ENCODE data around the gene ELOVL4. TPM values are rescaled to one million over a fixed set of nuclear protein-coding genes. Genes with fewer than 3 reads are reported as not detected.

The ELOVL4 gene
- total RNA-seq, 2 experiments from 2014 or later = 0.33 to 0.54 TPM

- Mint-ChIP-seq H3K4me3 (no peak overlapping the region), H3K36me3 (ENCODE audit: low read depth) (no peaks in the 10 kb centered on the region), H3K27ac (no peak overlapping the region), H3K9me3 (no peaks in the 10 kb centered on the region), H3K27me3 (ENCODE audit: low read depth) (peaks cover 4% of the 10 kb centered on the region), H3K4me1 (ENCODE audit: low read depth) (no peaks in the 10 kb centered on the region)
- intact Hi-C loops (cut with micrococcal nuclease) = no loop called here
- CTCF ChIA-PET = no interaction called here
- DNase-seq = no peak
Observed at GRCh38 chr6:79898076-79898475, 49.3 kb downstream of the ELOVL4 start.

- DNase-seq = no peak
- intact Hi-C loops (cut with micrococcal nuclease) = no loop called here
- H3K9me3 Mint-ChIP-seq = peaks cover 1% of the 10 kb centered on the region
- CTCF ChIA-PET = no interaction called here
- no peak overlapping the region for H3K27ac Mint-ChIP-seq
- no peak overlapping the region for H3K4me3 Mint-ChIP-seq
- H3K4me1 Mint-ChIP-seq (ENCODE audit: low read depth) = no peaks in the 10 kb centered on the region
- no peaks in the 10 kb centered on the region for H3K36me3 Mint-ChIP-seq (ENCODE audit: low read depth)
- no peaks in the 10 kb centered on the region for H3K27me3 Mint-ChIP-seq (ENCODE audit: low read depth)
Observed at GRCh38 chr6:79896075-79896449, 51.3 kb downstream of the ELOVL4 start.

- intact Hi-C loops (cut with micrococcal nuclease) = no loop called here
Observed at GRCh38 chr6:79895382-79896074, 51.8 kb downstream of the ELOVL4 start.

GRCh38 chr6:79894939-79895338 is 52.4 kb downstream of the ELOVL4 start:
- H3K9me3 Mint-ChIP-seq = peaks cover 5% of the 10 kb centered on the region
- H3K4me3 Mint-ChIP-seq = no peak overlapping the region
- CTCF ChIA-PET = no interaction called here
- peaks cover 5% of the 10 kb centered on the region for H3K27me3 Mint-ChIP-seq (ENCODE audit: low read depth)
- no peak for DNase-seq
- no peaks in the 10 kb centered on the region for H3K4me1 Mint-ChIP-seq (ENCODE audit: low read depth)
- no peaks in the 10 kb centered on the region for H3K36me3 Mint-ChIP-seq (ENCODE audit: low read depth)
- intact Hi-C loops (cut with micrococcal nuclease) = no loop called here
- H3K27ac Mint-ChIP-seq = no peak overlapping the region

More at GRCh38 chr6:79895382-79896074, 51.8 kb downstream of the ELOVL4 start:
- no peak for DNase-seq
- no peaks in the 10 kb centered on the region for H3K36me3 Mint-ChIP-seq (ENCODE audit: low read depth)
- H3K4me1 Mint-ChIP-seq (ENCODE audit: low read depth) = no peaks in the 10 kb centered on the region
- H3K27ac Mint-ChIP-seq = no peak overlapping the region
- CTCF ChIA-PET = no interaction called here
- H3K27me3 Mint-ChIP-seq (ENCODE audit: low read depth) = peaks cover 4% of the 10 kb centered on the region
- peaks cover 5% of the 10 kb centered on the region for H3K9me3 Mint-ChIP-seq
- H3K4me3 Mint-ChIP-seq = no peak overlapping the region

GRCh38 chr6:79888587-79888986 is 58.8 kb downstream of the ELOVL4 start:
- peaks cover 5% of the 10 kb centered on the region for H3K9me3 Mint-ChIP-seq
- H3K27ac Mint-ChIP-seq = no peak overlapping the region
- H3K4me3 Mint-ChIP-seq = no peak overlapping the region
- no peaks in the 10 kb centered on the region for H3K36me3 Mint-ChIP-seq (ENCODE audit: low read depth)
- no peak for DNase-seq
- H3K27me3 Mint-ChIP-seq (ENCODE audit: low read depth) = peaks cover 15% of the 10 kb centered on the region
- H3K4me1 Mint-ChIP-seq (ENCODE audit: low read depth) = no peaks in the 10 kb centered on the region
- intact Hi-C loops (cut with micrococcal nuclease) = no loop called here
- CTCF ChIA-PET = no interaction called here

GRCh38 chr6:79878142-79878748 is 69.1 kb downstream of the ELOVL4 start:
- H3K27ac Mint-ChIP-seq = no peak overlapping the region

GRCh38 chr6:79874531-79875134 is 72.7 kb downstream of the ELOVL4 start:
- peaks cover 5% of the 10 kb centered on the region for H3K4me1 Mint-ChIP-seq (ENCODE audit: low read depth)
- intact Hi-C loops (cut with micrococcal nuclease) = loop anchor here (5.0 kb wide), 1 partner anchor 1878 kb away; the partner anchor contains the start of gene TENT5A
- no peaks in the 10 kb centered on the region for H3K9me3 Mint-ChIP-seq
- no peak for DNase-seq
- CTCF ChIA-PET = no interaction called here
- H3K27me3 Mint-ChIP-seq (ENCODE audit: low read depth) = peaks cover 13% of the 10 kb centered on the region
- no peak overlapping the region for H3K27ac Mint-ChIP-seq
- no peaks in the 10 kb centered on the region for H3K36me3 Mint-ChIP-seq (ENCODE audit: low read depth)
- no peak overlapping the region for H3K4me3 Mint-ChIP-seq

More at GRCh38 chr6:79878142-79878748, 69.1 kb downstream of the ELOVL4 start:
- Mint-ChIP-seq H3K9me3 (no peaks in the 10 kb centered on the region), H3K4me3 (no peak overlapping the region), H3K27me3 (ENCODE audit: low read depth) (peaks cover 33% of the 10 kb centered on the region), H3K36me3 (ENCODE audit: low read depth) (no peaks in the 10 kb centered on the region), H3K4me1 (ENCODE audit: low read depth) (no peaks in the 10 kb centered on the region)
- intact Hi-C loops (cut with micrococcal nuclease) = no loop called here
- DNase-seq = no peak
- CTCF ChIA-PET = interaction anchor here (2.7 kb wide), 1 partner anchor 8 kb away, joined by 7 read pairs; no protein-coding TSS in a partner anchor

- Mint-ChIP-seq H3K27me3 (ENCODE audit: low read depth) (peaks cover 11% of the 10 kb centered on the region), H3K27ac (no peak overlapping the region), H3K36me3 (ENCODE audit: low read depth) (no peaks in the 10 kb centered on the region), H3K9me3 (no peaks in the 10 kb centered on the region), H3K4me3 (no peak overlapping the region), H3K4me1 (ENCODE audit: low read depth) (peaks cover 7% of the 10 kb centered on the region)
- intact Hi-C loops (cut with micrococcal nuclease) = loop anchor here (5.0 kb wide), 1 partner anchor 1879 kb away; the partner anchor contains the start of gene TENT5A
- no peak for DNase-seq
- CTCF ChIA-PET = interaction anchor here (0.5 to 1.3 kb wide), 2 partner anchors 74 to 499 kb away, joined by 3 to 4 read pairs; no protein-coding TSS in a partner anchor
Observed at GRCh38 chr6:79872986-79873385, 74.4 kb downstream of the ELOVL4 start.

GRCh38 chr6:79872303-79872702 is 75.0 kb downstream of the ELOVL4 start:
- intact Hi-C loops (cut with micrococcal nuclease) = loop anchor here (5.0 kb wide), 1 partner anchor 1880 kb away; the partner anchor contains the start of gene TENT5A
- Mint-ChIP-seq H3K27ac (no peak overlapping the region), H3K36me3 (ENCODE audit: low read depth) (no peaks in the 10 kb centered on the region), H3K9me3 (no peaks in the 10 kb centered on the region), H3K4me3 (no peak overlapping the region), H3K4me1 (ENCODE audit: low read depth) (peaks cover 7% of the 10 kb centered on the region), H3K27me3 (ENCODE audit: low read depth) (peaks cover 9% of the 10 kb centered on the region)
- no peak for DNase-seq
- CTCF ChIA-PET = no interaction called here

- Mint-ChIP-seq H3K27me3 (ENCODE audit: low read depth) (peaks cover 4% of the 10 kb centered on the region), H3K4me3 (peak overlapping the region; percentile 41), H3K36me3 (ENCODE audit: low read depth) (no peaks in the 10 kb centered on the region), H3K4me1 (ENCODE audit: low read depth) (peaks cover 7% of the 10 kb centered on the region), H3K27ac (no peak overlapping the region), H3K9me3 (no peaks in the 10 kb centered on the region)
- intact Hi-C loops (cut with micrococcal nuclease) = loop anchor here (1.0 to 10.0 kb wide), 6 partner anchors 78 to 1883 kb away; partner anchors contain the start of genes ELOVL4, IRAK1BP1, TENT5A and TTK
- CTCF ChIA-PET = interaction anchor here (0.6 to 2.6 kb wide), 19 partner anchors 9 to 319 kb away, joined by 3 to 10 read pairs (median 4); no protein-coding TSS in a partner anchor
- DNase-seq = peak; percentile 87
Observed at GRCh38 chr6:79869600-79870084, 77.7 kb downstream of the ELOVL4 start.

- no peak overlapping the region for H3K4me3 Mint-ChIP-seq
- CTCF ChIA-PET = interaction anchor here (0.6 to 2.6 kb wide), 17 partner anchors 9 to 727 kb away, joined by 3 to 14 read pairs (median 6); no protein-coding TSS in a partner anchor
Observed at GRCh38 chr6:79869184-79869583, 78.2 kb downstream of the ELOVL4 start.

GRCh38 chr6:79868098-79868722 is 79.1 kb downstream of the ELOVL4 start:
- H3K27ac Mint-ChIP-seq = no peak overlapping the region
- H3K9me3 Mint-ChIP-seq = no peaks in the 10 kb centered on the region
- peaks cover under 1% of the 10 kb centered on the region for H3K27me3 Mint-ChIP-seq (ENCODE audit: low read depth)
- H3K4me1 Mint-ChIP-seq (ENCODE audit: low read depth) = peaks cover 7% of the 10 kb centered on the region
- intact Hi-C loops (cut with micrococcal nuclease) = loop anchor here (1.0 to 10.0 kb wide), 8 partner anchors 54 to 1003 kb away; partner anchors contain the start of genes IRAK1BP1, LCA5 and TTK
- H3K4me3 Mint-ChIP-seq = no peak overlapping the region
- CTCF ChIA-PET = interaction anchor here (0.5 to 2.6 kb wide), 19 partner anchors 18 to 970 kb away, joined by 3 to 14 read pairs (median 4); no protein-coding TSS in a partner anchor
- H3K36me3 Mint-ChIP-seq (ENCODE audit: low read depth) = no peaks in the 10 kb centered on the region
- DNase-seq = peak; percentile 57

More at GRCh38 chr6:79869184-79869583, 78.2 kb downstream of the ELOVL4 start:
- DNase-seq = no peak
- intact Hi-C loops (cut with micrococcal nuclease) = loop anchor here (1.0 to 10.0 kb wide), 5 partner anchors 78 to 1004 kb away; partner anchors contain the start of genes ELOVL4, IRAK1BP1 and TTK
- no peak overlapping the region for H3K27ac Mint-ChIP-seq
- no peaks in the 10 kb centered on the region for H3K9me3 Mint-ChIP-seq
- peaks cover 7% of the 10 kb centered on the region for H3K4me1 Mint-ChIP-seq (ENCODE audit: low read depth)
- no peaks in the 10 kb centered on the region for H3K36me3 Mint-ChIP-seq (ENCODE audit: low read depth)
- H3K27me3 Mint-ChIP-seq (ENCODE audit: low read depth) = no peaks in the 10 kb centered on the region
